Neural progenitor cell (in vitro differentiated cells): ENCODE data around the gene HTR7. TPM values are rescaled to one million over a fixed set of nuclear protein-coding genes. Genes with fewer than 3 reads are reported as not detected.

Experiments
- DNase-seq: peaks from one replicate; pipeline ENCODE4 v3.0.0-alpha.2; 2016; ENCODE audit warnings: low spot score
- H2AFZ ChIP-seq: fragments of 200-600 bp; sonication (generic); replicated peaks from 2 replicates; pipeline ENCODE4 v1.6.1; 2016; ENCODE audit warnings: antibody characterized with exemption
- H3F3A ChIP-seq: fragments of 200-600 bp; sonication (generic); 2 replicates; pipeline ENCODE4 v1.6.1; 2016; ENCODE audit warnings: antibody characterized with exemption, low read depth
- H3K27ac ChIP-seq: fragments of 200-600 bp; sonication (generic); 2 replicates; pipeline ENCODE4 v1.5.1; 2016; ENCODE audit warnings: mild to moderate bottlenecking
- H3K27me3 ChIP-seq: fragments of 200-600 bp; sonication (generic); 2 replicates; pipeline ENCODE4 v1.6.1; 2016; ENCODE audit warnings: mild to moderate bottlenecking, moderate library complexity
- H3K36me3 ChIP-seq: fragments of 200-600 bp; sonication (generic); 2 replicates; pipeline ENCODE4 v1.5.1; 2016
- H3K4me1 ChIP-seq: fragments of 200-600 bp; sonication (generic); 2 replicates; pipeline ENCODE4 v1.6.1; 2016; ENCODE audit warnings: mixed run types
- H3K4me2 ChIP-seq: fragments of 200-600 bp; sonication (generic); 2 replicates; pipeline ENCODE4 v1.6.1; 2016
- H3K4me3 ChIP-seq: fragments of 200-600 bp; sonication (generic); 2 replicates; pipeline ENCODE4 v1.5.1; 2016
- H3K79me2 ChIP-seq: fragments of 200-600 bp; sonication (generic); 2 replicates; pipeline ENCODE4 v1.6.1; 2016; ENCODE audit warnings: low read depth
- H3K9ac ChIP-seq: fragments of 200-600 bp; sonication (generic); 2 replicates; pipeline ENCODE4 v1.6.1; 2016
- H3K9me3 ChIP-seq: fragments of 200-600 bp; sonication (generic); 2 replicates; pipeline ENCODE4 v1.5.1; 2016; ENCODE audit warnings: low read depth
- H4K20me1 ChIP-seq: fragments of 200-600 bp; sonication (generic); 2 replicates; pipeline ENCODE4 v1.6.1; 2016; ENCODE audit warnings: low read depth
- H3K27ac Mint-ChIP-seq: 3 replicates; pipeline ENCODE4 v1.8.0; 2021; ENCODE audit warnings: mixed read lengths
- H3K27me3 Mint-ChIP-seq: 2 replicates; pipeline ENCODE4 v1.8.0; 2022; ENCODE audit warnings: low read depth, mild to moderate bottlenecking, inconsistent platforms, moderate library complexity, mixed read lengths; ENCODE audit not compliant: insufficient read depth
- H3K36me3 Mint-ChIP-seq: 3 replicates; pipeline ENCODE4 v1.8.0; 2021; ENCODE audit warnings: mixed read lengths
- H3K4me1 Mint-ChIP-seq: 3 replicates; pipeline ENCODE4 v1.8.0; 2021; ENCODE audit warnings: mixed read lengths
- H3K4me3 Mint-ChIP-seq: 3 replicates; pipeline ENCODE4 v1.8.0; 2021; ENCODE audit warnings: mild to moderate bottlenecking, moderate library complexity, mixed read lengths
- H3K9me3 Mint-ChIP-seq: 3 replicates; pipeline ENCODE4 v1.8.0; 2020; ENCODE audit warnings: mixed read lengths
- EZH2 ChIP-seq: fragments of 200-600 bp; sonication (generic); IDR thresholded peaks from 2 replicates; pipeline ENCODE4 v1.6.1; 2017; ENCODE audit warnings: antibody characterized with exemption, mild to moderate bottlenecking, moderate library complexity
- EZH2phosphoT487 ChIP-seq: fragments of 200-600 bp; sonication (generic); IDR thresholded peaks from 2 replicates; pipeline ENCODE4 v1.6.1; 2017; ENCODE audit warnings: antibody characterized with exemption
- total RNA-seq: library from RNA; depleted of rRNA; stranded (reverse); fragments of >200 nt; gene quantifications from 2 replicates; pipeline ENCODE4 v1.2.3, GENCODE V29; 2015; ENCODE audit warnings: low replicate concordance
- TF ChIP-seq, protein P1 (sequence below): fragments of 200-600 bp; sonication (generic); IDR thresholded peaks from 2 replicates; pipeline ENCODE4 v1.5.1; 2017; ENCODE audit warnings: antibody characterized with exemption, mild to moderate bottlenecking

The HTR7 gene
- total RNA-seq, 1 donor from 2014 or later, result not detected

DNA sequence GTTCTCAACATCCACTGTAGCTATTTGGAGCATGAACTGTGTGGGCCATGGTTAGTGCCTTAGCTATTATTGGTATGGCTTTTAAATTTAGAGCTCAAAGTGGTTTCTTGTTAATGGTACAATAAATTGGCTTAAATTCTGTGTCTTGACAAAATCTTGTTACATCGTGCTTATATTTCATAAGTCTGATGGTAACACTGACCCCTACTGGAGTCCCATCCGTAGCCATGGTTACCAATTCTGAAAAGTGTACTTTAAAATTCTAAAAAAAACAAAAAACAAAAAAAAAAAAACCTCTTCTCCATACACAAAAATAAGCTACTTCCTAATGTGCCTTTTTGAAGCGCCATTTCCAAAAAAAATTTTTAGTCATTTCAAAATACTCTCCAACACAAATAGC lies 7.6 kb upstream of the HTR7 start:
- Histone ChIP-seq H3K27me3 (no peaks in the 10 kb centered on the region), H3K4me1 (no peaks in the 10 kb centered on the region), H3K4me3 (no peak overlapping the region), H3K9me3 (peaks cover 10% of the 10 kb centered on the region), H2AFZ (no peak overlapping the region), H3K9ac (no peak overlapping the region), H3K4me2 (no peak overlapping the region), H4K20me1 (no peaks in the 10 kb centered on the region), H3K36me3 (no peaks in the 10 kb centered on the region), H3K79me2 (no peaks in the 10 kb centered on the region), H3K27ac (no peak overlapping the region), H3F3A (no peaks in the 10 kb centered on the region)
- no peak for DNase-seq
- no peak overlapping the region for H3K4me3 Mint-ChIP-seq
- H3K9me3 Mint-ChIP-seq, result peaks cover 12% of the 10 kb centered on the region
- H3K36me3 Mint-ChIP-seq, result no peaks in the 10 kb centered on the region
- no peaks in the 10 kb centered on the region for H3K4me1 Mint-ChIP-seq
- H3K27me3 Mint-ChIP-seq, result peaks cover 7% of the 10 kb centered on the region
- no peak overlapping the region for H3K27ac Mint-ChIP-seq
- TF ChIP-seq, protein P1, sequence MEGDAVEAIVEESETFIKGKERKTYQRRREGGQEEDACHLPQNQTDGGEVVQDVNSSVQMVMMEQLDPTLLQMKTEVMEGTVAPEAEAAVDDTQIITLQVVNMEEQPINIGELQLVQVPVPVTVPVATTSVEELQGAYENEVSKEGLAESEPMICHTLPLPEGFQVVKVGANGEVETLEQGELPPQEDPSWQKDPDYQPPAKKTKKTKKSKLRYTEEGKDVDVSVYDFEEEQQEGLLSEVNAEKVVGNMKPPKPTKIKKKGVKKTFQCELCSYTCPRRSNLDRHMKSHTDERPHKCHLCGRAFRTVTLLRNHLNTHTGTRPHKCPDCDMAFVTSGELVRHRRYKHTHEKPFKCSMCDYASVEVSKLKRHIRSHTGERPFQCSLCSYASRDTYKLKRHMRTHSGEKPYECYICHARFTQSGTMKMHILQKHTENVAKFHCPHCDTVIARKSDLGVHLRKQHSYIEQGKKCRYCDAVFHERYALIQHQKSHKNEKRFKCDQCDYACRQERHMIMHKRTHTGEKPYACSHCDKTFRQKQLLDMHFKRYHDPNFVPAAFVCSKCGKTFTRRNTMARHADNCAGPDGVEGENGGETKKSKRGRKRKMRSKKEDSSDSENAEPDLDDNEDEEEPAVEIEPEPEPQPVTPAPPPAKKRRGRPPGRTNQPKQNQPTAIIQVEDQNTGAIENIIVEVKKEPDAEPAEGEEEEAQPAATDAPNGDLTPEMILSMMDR, result peak; percentile 29
- no peak for TF ChIP-seq EZH2

DNA sequence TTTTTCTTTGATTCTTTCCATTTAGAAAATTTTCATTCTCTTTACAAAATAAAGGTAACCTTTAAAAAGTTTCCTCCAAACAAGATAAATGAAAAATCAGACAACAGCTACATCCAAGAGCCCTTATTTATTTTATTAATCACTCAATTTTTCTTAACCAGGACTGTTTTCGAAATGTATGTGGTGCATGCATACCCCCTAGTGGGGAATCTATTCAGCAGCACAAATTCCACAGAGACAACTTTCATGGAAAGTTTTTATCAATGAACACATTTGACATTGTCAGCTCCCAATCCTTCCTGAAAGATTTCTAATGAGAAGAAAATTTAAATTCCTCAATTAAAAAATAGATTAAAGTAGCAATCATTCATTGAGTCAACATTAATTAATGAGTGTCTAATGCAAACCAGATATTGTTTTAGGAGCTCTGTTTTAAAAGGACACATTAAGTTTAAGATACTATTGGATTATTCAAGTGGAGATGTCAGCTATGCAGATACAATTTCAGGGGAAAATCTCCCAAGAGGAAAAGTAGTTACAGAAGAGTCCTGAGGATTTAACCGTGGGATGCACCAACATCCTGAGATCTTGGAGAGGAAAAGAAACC lies 5.2 kb upstream of the HTR7 start:
- Mint-ChIP-seq H3K27me3 (peaks cover 9% of the 10 kb centered on the region), H3K36me3 (no peaks in the 10 kb centered on the region), H3K9me3 (no peaks in the 10 kb centered on the region), H3K27ac (no peak overlapping the region), H3K4me1 (peaks cover 5% of the 10 kb centered on the region), H3K4me3 (no peak overlapping the region)
- H3K9me3 ChIP-seq, result no peaks in the 10 kb centered on the region
- no peak for TF ChIP-seq EZH2
- TF ChIP-seq, protein P1, result peak; percentile 72
- H3K4me1 ChIP-seq, result no peaks in the 10 kb centered on the region
- no peaks in the 10 kb centered on the region for H4K20me1 ChIP-seq
- peak; percentile 17 for DNase-seq
- H3K4me3 ChIP-seq, result no peak overlapping the region
- H2AFZ ChIP-seq, result no peak overlapping the region
- H3K36me3 ChIP-seq, result no peaks in the 10 kb centered on the region
- no peak overlapping the region for H3K4me2 ChIP-seq
- peaks cover 22% of the 10 kb centered on the region for H3K27me3 ChIP-seq
- no peak overlapping the region for H3K9ac ChIP-seq
- no peak overlapping the region for H3K27ac ChIP-seq
- no peaks in the 10 kb centered on the region for H3K79me2 ChIP-seq
- peaks cover 11% of the 10 kb centered on the region for H3F3A ChIP-seq

DNA sequence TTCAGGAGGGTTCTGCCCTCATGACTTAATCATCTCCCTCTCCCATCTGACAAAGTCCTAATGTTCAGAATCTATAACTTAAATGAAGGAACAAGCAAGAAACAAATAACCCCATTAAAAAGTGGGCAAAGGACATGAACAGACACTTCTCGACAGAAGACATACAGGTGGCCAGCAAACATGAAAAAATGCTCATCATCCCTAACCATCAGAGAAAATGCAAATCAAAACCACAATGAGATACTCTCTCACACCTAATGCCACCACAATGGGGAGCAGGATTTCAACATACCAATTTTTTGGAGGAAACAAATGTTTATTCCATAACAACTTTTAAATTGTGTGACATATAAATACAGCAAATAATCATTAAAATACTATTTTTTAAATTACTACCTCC lies 3.0 kb upstream of the HTR7 start:
- Histone ChIP-seq H3F3A (peaks cover 11% of the 10 kb centered on the region), H3K79me2 (no peaks in the 10 kb centered on the region), H3K9me3 (no peaks in the 10 kb centered on the region), H4K20me1 (no peaks in the 10 kb centered on the region), H3K4me2 (no peak overlapping the region), H3K4me3 (no peak overlapping the region), H2AFZ (no peak overlapping the region), H3K4me1 (no peaks in the 10 kb centered on the region), H3K9ac (no peak overlapping the region), H3K27me3 (peaks cover 43% of the 10 kb centered on the region), H3K27ac (no peak overlapping the region), H3K36me3 (no peaks in the 10 kb centered on the region)
- Mint-ChIP-seq H3K27me3 (peaks cover 23% of the 10 kb centered on the region), H3K9me3 (no peaks in the 10 kb centered on the region), H3K27ac (no peak overlapping the region), H3K36me3 (no peaks in the 10 kb centered on the region), H3K4me3 (no peak overlapping the region), H3K4me1 (peaks cover 7% of the 10 kb centered on the region)
- TF ChIP-seq EZH2 (no peak), EZH2phosphoT487 (no peak)
- TF ChIP-seq, protein P1, result no peak
- DNase-seq, result no peak
